Karpas-422 (cell line): Measurements from ENCODE around the gene MBD5. TPM values are rescaled to one million over a fixed set of nuclear protein-coding genes. Genes with fewer than 3 reads are reported as not detected.

Source experiments
- DNase-seq: peaks from one replicate; pipeline ENCODE4 v3.0.0-alpha.2; 2015
- H2AFZ ChIP-seq: fragments of 200-600 bp; sonication (generic); 2 replicates; pipeline ENCODE4 v1.6.1; 2014; ENCODE audit warnings: antibody characterized with exemption, low read length, mixed read lengths
- H3K27ac ChIP-seq: fragments of 200-600 bp; sonication (generic); 2 replicates; pipeline ENCODE4 v1.5.1; 2014; ENCODE audit warnings: mild to moderate bottlenecking, low read length, moderate library complexity
- H3K27me3 ChIP-seq: fragments of 200-600 bp; sonication (generic); 2 replicates; pipeline ENCODE4 v1.6.1; 2014; ENCODE audit warnings: low read length, mixed read lengths
- H3K36me3 ChIP-seq: fragments of 200-600 bp; sonication (generic); 2 replicates; pipeline ENCODE4 v1.6.1; 2014; ENCODE audit warnings: low read length, mixed read lengths; ENCODE audit not compliant: insufficient read depth
- H3K4me1 ChIP-seq: fragments of 200-600 bp; sonication (generic); 2 replicates; pipeline ENCODE4 v1.6.1; 2014; ENCODE audit warnings: mild to moderate bottlenecking, low read length, mixed read lengths
- H3K4me2 ChIP-seq: fragments of 200-600 bp; sonication (generic); 2 replicates; pipeline ENCODE4 v1.6.1; 2014; ENCODE audit warnings: low read length, low read depth, mild to moderate bottlenecking; ENCODE audit not compliant: poor library complexity, severe bottlenecking
- H3K4me3 ChIP-seq: fragments of 200-600 bp; sonication (generic); 2 replicates; pipeline ENCODE4 v1.5.1; 2014; ENCODE audit warnings: mild to moderate bottlenecking, antibody characterized with exemption, low read length, mixed read lengths
- H3K79me2 ChIP-seq: fragments of 200-600 bp; sonication (generic); 2 replicates; pipeline ENCODE4 v1.6.1; 2014; ENCODE audit warnings: mild to moderate bottlenecking, low read length, mixed read lengths
- H3K9ac ChIP-seq: fragments of 200-600 bp; sonication (generic); 2 replicates; pipeline ENCODE4 v1.6.0; 2014; ENCODE audit warnings: low read length
- H3K9me2 ChIP-seq: fragments of 200-600 bp; sonication (generic), shearing (Covaris generic); replicated peaks from 2 replicates; pipeline ENCODE4 v1.6.0; 2014; ENCODE audit warnings: mild to moderate bottlenecking, low read length, moderate library complexity; ENCODE audit not compliant: insufficient read depth
- H3K9me3 ChIP-seq: fragments of 300-700, 200-600 bp; sonication (generic); 2 replicates; pipeline ENCODE4 v1.6.1; 2014; ENCODE audit warnings: low read length, mixed read lengths
- H4K20me1 ChIP-seq: fragments of 200-600 bp; sonication (generic); 2 replicates; pipeline ENCODE4 v1.6.1; 2014; ENCODE audit warnings: mild to moderate bottlenecking, antibody characterized with exemption, low read length, low read depth; ENCODE audit not compliant: insufficient read depth
- total RNA-seq: library from RNA; depleted of rRNA; stranded (reverse); fragments of >200 nt; shearing (Covaris generic); gene quantifications from 2 replicates; pipeline ENCODE4 v1.2.3, GENCODE V29; 2014; ENCODE audit warnings: low replicate concordance

MBD5 gene
- total RNA-seq, 1 experiment from 2014 or later: 64.7 TPM

- no peak for DNase-seq
- peaks cover 64% of the 10 kb centered on the region for H3K4me1 ChIP-seq
- H3K4me3 ChIP-seq: no peak overlapping the region
- H3K27me3 ChIP-seq: no peaks in the 10 kb centered on the region
- H3K36me3 ChIP-seq: peaks cover 9% of the 10 kb centered on the region; the same call in 1 of the 2 replicates
- no peaks in the 10 kb centered on the region for H4K20me1 ChIP-seq
- H3K79me2 ChIP-seq: peaks cover 92% of the 10 kb centered on the region
- H3K9me3 ChIP-seq: no peaks in the 10 kb centered on the region
- H3K27ac ChIP-seq: no peak overlapping the region
- no peak overlapping the region for H3K4me2 ChIP-seq
- no peak overlapping the region for H3K9ac ChIP-seq
- H2AFZ ChIP-seq: no peak overlapping the region
- H3K9me2 ChIP-seq: no peaks in the 10 kb centered on the region
These were observed 7.9 kb downstream of the MBD5 start for GRCh38 chr2:148028781-148029180.

- H3K27me3 ChIP-seq: no peaks in the 10 kb centered on the region
- H3K4me2 ChIP-seq: no peak overlapping the region
- no peak overlapping the region for H3K27ac ChIP-seq
- no peaks in the 10 kb centered on the region for H3K9me2 ChIP-seq
- H3K36me3 ChIP-seq: no peaks in the 10 kb centered on the region
- H3K79me2 ChIP-seq: peaks cover 90% of the 10 kb centered on the region
- no peak overlapping the region for H2AFZ ChIP-seq
- H4K20me1 ChIP-seq: no peaks in the 10 kb centered on the region
- H3K9me3 ChIP-seq: no peaks in the 10 kb centered on the region
- H3K4me1 ChIP-seq: peaks cover 44% of the 10 kb centered on the region
- no peak overlapping the region for H3K4me3 ChIP-seq
- no peak for DNase-seq
- no peak overlapping the region for H3K9ac ChIP-seq
These were observed 10.3 kb downstream of the MBD5 start for GRCh38 chr2:148031152-148031551.

- H3K4me1 ChIP-seq: peaks cover 44% of the 10 kb centered on the region
- no peak overlapping the region for H3K9ac ChIP-seq
- H3K9me2 ChIP-seq: no peaks in the 10 kb centered on the region
- H3K27me3 ChIP-seq: no peaks in the 10 kb centered on the region
- H3K9me3 ChIP-seq: no peaks in the 10 kb centered on the region
- peak overlapping the region; percentile 12 for H3K4me2 ChIP-seq
- no peak overlapping the region for H3K4me3 ChIP-seq
- no peak for DNase-seq
- H4K20me1 ChIP-seq: no peaks in the 10 kb centered on the region
- H3K79me2 ChIP-seq: peaks cover 89% of the 10 kb centered on the region
- H3K27ac ChIP-seq: no peak overlapping the region
- no peak overlapping the region for H2AFZ ChIP-seq
- H3K36me3 ChIP-seq: no peaks in the 10 kb centered on the region
These were observed 11.3 kb downstream of the MBD5 start for GRCh38 chr2:148032215-148032614.

- DNase-seq: no peak
- no peak overlapping the region for H3K4me3 ChIP-seq
- no peak overlapping the region for H3K27ac ChIP-seq
- H4K20me1 ChIP-seq: no peaks in the 10 kb centered on the region
- no peak overlapping the region for H3K9ac ChIP-seq
- no peaks in the 10 kb centered on the region for H3K27me3 ChIP-seq
- no peak overlapping the region for H3K4me2 ChIP-seq
- peaks cover 51% of the 10 kb centered on the region for H3K79me2 ChIP-seq
- H2AFZ ChIP-seq: no peak overlapping the region
- H3K36me3 ChIP-seq: no peaks in the 10 kb centered on the region; the same call in 1 of the 2 replicates
- H3K9me3 ChIP-seq: no peaks in the 10 kb centered on the region
- H3K9me2 ChIP-seq: no peaks in the 10 kb centered on the region
- H3K4me1 ChIP-seq: no peaks in the 10 kb centered on the region
These were observed 18.9 kb downstream of the MBD5 start for GRCh38 chr2:148039783-148040182.

- H3K4me1 ChIP-seq: no peaks in the 10 kb centered on the region
- no peak for DNase-seq
- no peaks in the 10 kb centered on the region for H4K20me1 ChIP-seq
- H3K9me2 ChIP-seq: no peaks in the 10 kb centered on the region
- no peak overlapping the region for H3K4me2 ChIP-seq
- no peaks in the 10 kb centered on the region for H3K27me3 ChIP-seq
- no peak overlapping the region for H3K9ac ChIP-seq
- H3K36me3 ChIP-seq: no peaks in the 10 kb centered on the region; the same call in 1 of the 2 replicates
- H3K27ac ChIP-seq: no peak overlapping the region
- H2AFZ ChIP-seq: no peak overlapping the region
- no peaks in the 10 kb centered on the region for H3K9me3 ChIP-seq
- H3K79me2 ChIP-seq: peaks cover 30% of the 10 kb centered on the region
- H3K4me3 ChIP-seq: no peak overlapping the region
These were observed 21.3 kb downstream of the MBD5 start for GRCh38 chr2:148042219-148042618.

- DNase-seq: no peak
- no peaks in the 10 kb centered on the region for H3K9me2 ChIP-seq
- no peaks in the 10 kb centered on the region; the same call in 1 of the 2 replicates for H3K36me3 ChIP-seq
- peaks cover 11% of the 10 kb centered on the region; the same call in 1 of the 2 replicates for H3K79me2 ChIP-seq
- no peaks in the 10 kb centered on the region for H3K27me3 ChIP-seq
- no peak overlapping the region for H3K4me2 ChIP-seq
- H3K4me3 ChIP-seq: no peak overlapping the region
- no peak overlapping the region for H2AFZ ChIP-seq
- H3K9me3 ChIP-seq: no peaks in the 10 kb centered on the region
- H3K27ac ChIP-seq: no peak overlapping the region
- no peaks in the 10 kb centered on the region for H3K4me1 ChIP-seq
- no peak overlapping the region for H3K9ac ChIP-seq
- H4K20me1 ChIP-seq: no peaks in the 10 kb centered on the region; the same call in 1 of the 2 replicates
These were observed 23.4 kb downstream of the MBD5 start for GRCh38 chr2:148044322-148044721.

- Histone ChIP-seq H3K4me3 (no peak overlapping the region), H2AFZ (no peak overlapping the region), H3K79me2 (peaks cover 10% of the 10 kb centered on the region; the same call in 1 of the 2 replicates), H3K9me2 (no peaks in the 10 kb centered on the region), H3K36me3 (no peaks in the 10 kb centered on the region), H3K4me1 (peaks cover 7% of the 10 kb centered on the region; the same call in 1 of the 2 replicates), H3K27me3 (no peaks in the 10 kb centered on the region), H3K4me2 (no peak overlapping the region), H3K27ac (no peak overlapping the region), H3K9ac (no peak overlapping the region), H3K9me3 (no peaks in the 10 kb centered on the region), H4K20me1 (no peaks in the 10 kb centered on the region; the same call in 1 of the 2 replicates)
- DNase-seq: no peak
These were observed 25.9 kb downstream of the MBD5 start for GRCh38 chr2:148046802-148047201.

- H3K4me1 ChIP-seq: peaks cover 7% of the 10 kb centered on the region; the same call in 1 of the 2 replicates
- H2AFZ ChIP-seq: no peak overlapping the region
- no peaks in the 10 kb centered on the region for H3K27me3 ChIP-seq
- no peaks in the 10 kb centered on the region; the same call in 1 of the 2 replicates for H4K20me1 ChIP-seq
- no peak overlapping the region for H3K27ac ChIP-seq
- no peak overlapping the region for H3K9ac ChIP-seq
- H3K79me2 ChIP-seq: peaks cover 21% of the 10 kb centered on the region
- H3K9me2 ChIP-seq: no peaks in the 10 kb centered on the region
- no peaks in the 10 kb centered on the region for H3K9me3 ChIP-seq
- H3K36me3 ChIP-seq: no peaks in the 10 kb centered on the region
- DNase-seq: no peak
- no peak overlapping the region for H3K4me2 ChIP-seq
- H3K4me3 ChIP-seq: no peak overlapping the region
These were observed 27.8 kb downstream of the MBD5 start for GRCh38 chr2:148048475-148049221.
